CD4-positive, alpha-beta T cell treated with Interleukin-17A for 4 hours (primary cell): ENCODE results near the gene MFSD6.

Source experiments
- DNase-seq: peaks from one replicate; pipeline ENCODE4 v3.0.0-alpha.2; 2020; ENCODE audit warnings: mixed read lengths

MFSD6 gene

DNA sequence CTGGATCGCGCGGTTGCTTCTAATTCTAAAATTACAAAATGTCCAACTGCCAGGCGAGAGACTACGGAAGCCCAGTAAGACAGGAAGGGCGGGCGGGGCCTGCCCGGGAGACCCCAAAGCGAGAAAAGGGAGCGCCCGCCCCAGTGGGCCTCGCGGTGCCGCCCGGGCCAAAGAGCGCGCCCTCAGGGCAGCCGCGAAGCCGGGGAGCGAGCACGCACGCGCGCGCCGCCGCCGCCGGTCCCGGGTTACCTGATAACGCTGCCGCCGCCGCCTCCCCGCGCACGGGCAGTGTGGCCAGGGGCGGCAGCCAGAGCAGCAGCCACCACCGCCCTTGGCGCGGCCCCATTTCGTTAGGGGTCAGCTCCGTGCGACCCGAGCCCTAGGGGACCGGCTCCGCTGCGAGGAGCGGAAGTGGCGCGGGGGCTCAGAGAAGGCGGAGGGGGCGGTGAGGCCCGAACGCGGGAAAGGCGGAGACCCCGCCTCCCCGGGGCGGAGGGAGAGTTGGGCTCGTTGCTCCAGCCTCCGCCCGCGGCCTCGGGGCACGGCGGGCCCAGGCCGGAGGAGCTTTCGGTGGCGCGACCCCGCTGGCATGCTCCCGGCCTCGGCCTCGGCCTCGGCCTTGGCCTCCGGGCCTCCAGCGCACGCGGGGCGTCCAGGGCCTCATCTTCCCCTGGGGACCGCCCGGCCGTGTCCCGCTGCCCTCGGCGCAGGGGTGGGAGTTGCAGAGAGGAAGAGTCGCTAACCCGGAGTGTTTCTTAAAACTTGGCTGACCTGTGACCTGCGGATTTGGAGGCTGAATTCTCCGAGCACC, 126.4 kb downstream of the MFSD6 start, which contains the start of gene NEMP2:
NEMP2 (minus strand) TSS at position 413 of the 811 bp plus-strand sequence; CDS start at position 346, 67 bp downstream.
- peak; percentile 85 for DNase-seq

DNA sequence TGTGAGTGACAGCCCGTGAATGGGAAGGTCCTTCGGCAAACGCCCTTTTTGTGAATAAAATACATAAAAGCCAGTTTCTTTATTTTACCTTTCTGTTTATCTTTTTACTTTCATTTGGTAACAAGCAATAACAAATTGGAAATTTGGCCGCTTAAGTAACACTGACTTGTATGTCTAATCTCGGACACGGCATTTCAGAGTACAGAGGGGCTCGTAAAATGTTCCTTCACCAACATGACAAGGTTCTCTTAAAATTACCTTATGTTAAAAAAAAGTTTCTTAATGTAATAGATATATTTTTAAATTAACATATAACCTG, 126.9 kb downstream of the MFSD6 start:
- no peak for DNase-seq

DNA sequence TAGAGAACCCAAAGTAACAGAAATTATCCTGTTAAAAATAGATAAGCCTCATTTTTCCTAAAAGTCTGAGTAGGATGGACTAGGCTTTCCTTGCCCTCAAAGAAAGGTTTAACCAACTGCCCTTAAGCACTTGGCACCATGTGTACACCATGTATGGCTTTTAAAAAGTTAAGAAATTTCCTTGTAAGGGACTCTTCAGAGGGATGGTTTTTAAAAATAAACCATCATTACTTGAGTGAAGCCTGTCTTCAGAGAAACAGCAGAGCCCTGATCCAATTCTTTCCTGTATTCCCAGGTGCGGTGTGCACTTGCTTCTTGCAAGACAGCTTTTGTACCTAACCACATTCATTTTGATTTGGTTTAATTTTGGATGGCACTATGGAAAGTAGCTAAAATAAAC, 127.4 kb downstream of the MFSD6 start:
- no peak for DNase-seq

DNA sequence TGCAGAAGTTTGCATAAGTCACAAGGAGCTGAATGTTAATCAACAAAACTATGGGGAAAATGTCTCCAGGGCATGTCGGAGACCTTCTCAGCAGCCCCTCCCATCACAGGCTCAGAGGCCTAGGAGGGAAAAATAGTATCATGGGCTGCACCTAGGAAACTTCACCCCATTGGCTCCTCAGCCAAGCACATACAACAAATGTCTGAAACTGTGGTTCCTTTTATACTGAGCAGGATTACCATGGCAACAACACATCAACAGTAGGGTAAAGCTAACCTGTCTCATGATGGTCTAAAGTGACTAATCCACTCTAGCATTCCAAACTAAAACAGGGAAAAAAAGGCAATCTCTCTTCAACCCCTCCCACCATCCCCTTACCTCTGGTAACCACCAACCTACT, 129.6 kb downstream of the MFSD6 start:
- no peak for DNase-seq

DNA sequence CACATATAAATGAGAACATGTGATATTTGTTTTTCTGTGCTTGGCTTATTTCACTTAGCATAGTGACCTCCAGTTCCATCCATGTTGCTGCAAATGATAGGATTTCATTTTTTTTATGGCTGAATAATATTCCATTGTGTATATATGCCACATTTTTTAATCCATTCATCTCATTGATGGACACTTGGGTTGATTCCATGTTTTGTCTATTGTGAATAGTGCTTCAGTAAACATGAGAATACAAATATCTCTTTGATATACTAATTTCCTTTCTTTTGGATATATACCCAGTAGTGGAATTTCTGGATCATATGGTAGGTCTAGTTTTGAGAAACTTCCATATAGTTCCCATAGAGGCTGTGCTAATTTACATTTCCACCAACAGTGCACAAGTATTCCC, 130.0 kb downstream of the MFSD6 start:
- no peak for DNase-seq

DNA sequence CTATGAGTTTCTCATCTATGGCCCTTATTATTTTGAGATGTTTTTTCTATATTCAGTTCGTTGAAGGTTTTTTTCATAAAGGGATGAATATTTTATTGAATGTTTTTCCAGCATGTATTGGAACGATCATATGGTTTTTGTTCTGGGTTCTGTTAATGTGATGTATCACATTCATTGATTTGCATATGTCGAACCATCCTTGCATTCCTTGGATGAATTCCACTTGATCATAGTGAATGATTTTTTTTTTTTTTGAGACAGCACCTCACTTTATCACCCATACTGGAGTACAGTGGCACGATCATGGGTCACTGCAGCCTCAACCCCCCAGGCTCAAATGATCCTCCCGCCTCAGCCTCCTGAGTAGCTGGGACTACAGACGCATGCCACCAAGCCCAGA, 131.9 kb downstream of the MFSD6 start:
- DNase-seq = no peak

DNA sequence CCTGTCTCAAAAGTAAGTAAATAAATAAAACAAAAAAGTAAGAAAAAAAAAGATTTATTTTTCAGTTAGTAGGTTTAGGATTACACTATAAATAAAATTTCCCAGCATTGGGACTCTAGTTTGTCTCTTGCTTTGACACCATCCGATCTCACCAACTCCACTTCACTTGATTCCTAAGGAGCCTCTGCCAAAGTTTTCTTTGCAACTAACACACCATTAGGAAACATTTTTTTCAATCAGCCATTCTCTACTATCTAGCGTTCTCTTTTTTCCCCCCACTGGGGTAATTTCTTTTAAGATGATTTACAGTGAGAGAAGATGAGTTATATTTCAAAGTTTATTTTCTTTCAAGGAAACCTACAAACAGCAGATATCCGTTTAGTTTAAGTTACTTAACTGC, 136.9 kb downstream of the MFSD6 start:
- DNase-seq = no peak

DNA sequence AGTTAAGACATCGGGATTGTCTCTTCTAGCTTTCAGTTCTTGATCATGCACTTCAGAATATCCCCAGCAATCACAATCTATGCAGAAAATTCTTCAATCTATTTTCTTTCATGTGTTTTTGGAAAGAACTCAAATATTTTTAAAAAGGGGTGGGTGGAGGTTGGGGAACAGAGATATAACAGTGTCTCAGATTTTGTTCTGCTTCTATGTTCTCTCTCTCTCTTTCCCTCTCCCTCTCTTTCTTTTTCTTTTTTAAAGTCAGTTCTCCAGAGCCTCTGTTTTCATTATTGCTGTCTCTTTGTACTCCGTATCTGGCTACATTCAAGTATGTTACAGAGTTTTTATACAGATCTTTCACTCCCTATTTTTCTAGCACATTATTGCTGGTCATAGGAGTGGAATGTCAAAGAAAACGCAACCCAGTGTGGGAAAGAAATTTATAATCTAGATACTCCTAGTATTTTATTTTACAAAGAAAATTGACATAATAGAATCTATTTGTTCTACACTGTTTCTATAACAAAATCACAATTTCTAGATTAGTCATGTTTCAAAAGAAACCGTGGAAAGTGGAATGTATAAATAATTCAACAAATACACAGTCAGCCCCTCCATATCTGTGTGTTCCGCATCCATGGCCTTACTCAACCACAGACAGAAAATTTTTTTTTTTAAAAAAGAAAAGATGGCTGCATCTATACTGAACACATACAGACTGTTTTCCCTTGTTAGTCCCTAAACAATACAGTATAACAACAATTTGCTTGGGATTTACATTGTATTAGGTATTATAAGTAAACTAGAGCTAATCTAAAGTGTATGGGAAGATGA, 137.6 kb downstream of the MFSD6 start:
- DNase-seq = no peak

DNA sequence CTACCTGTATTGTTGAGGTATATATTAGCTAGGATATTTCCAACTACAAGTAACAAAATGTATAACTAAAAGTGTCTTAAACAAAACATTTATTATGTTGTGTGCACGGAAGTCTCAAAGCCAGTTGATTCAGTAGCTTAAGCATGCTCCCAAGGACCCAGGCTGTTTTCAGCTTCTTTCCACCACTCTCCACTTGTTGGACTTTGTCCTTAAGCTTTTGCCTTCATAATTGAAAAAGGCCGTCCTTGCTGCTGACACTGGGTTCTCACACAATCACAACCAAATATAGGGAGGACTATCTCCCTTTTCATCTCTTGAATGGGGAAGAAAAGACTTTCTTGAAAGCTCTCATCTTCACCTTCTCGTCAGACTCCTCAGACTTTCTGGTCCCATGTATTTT, 138.6 kb downstream of the MFSD6 start:
- no peak for DNase-seq

DNA sequence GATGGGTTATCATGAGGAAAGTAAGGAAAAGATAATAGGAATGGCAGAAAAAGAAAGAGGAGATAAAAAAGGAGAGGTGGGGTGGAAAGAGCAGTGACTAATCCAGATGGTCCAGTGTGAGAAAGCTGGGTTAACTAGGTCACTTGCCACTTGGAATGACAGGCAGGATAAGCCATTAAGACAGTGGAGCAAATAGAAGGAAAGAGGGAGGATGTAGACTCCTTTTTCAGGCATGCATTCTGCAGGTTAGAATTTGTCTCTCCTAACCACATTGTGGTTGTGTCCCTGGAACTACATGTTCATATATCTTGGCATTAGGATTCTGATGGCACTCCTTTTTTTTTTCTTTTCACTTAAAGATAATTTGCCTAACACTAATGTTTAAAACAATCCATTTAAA, 139.7 kb downstream of the MFSD6 start:
- DNase-seq = no peak

DNA sequence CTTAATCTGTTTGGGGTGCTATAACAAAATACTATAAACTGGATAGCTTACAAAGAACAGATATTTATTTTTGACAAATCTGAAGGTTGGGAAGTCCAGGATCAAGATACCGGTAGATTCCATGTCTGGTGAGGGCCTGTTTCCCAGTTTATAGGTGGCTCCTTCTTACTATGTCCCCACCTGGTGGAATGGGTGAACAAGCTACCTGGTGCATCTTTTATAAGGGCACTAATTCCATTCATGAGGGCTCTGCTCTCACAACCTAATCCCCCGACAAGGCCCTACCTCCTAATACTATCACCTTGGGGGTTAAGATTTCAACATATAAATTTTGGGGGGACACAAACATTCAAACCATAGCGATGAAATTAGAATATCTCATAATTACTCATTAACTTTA, 142.0 kb downstream of the MFSD6 start:
- DNase-seq = no peak
